Astrocyte (in vitro differentiated cells and primary cell): ENCODE data around the gene BAIAP3.

Source experiments
- CTCF ChIP-seq: IDR thresholded peaks from 2 replicates; pipeline ENCODE4 v1.5.1; 2011; ENCODE audit warnings: low read depth, mild to moderate bottlenecking, inconsistent platforms, low read length, moderate library complexity; ENCODE audit not compliant: insufficient read depth
- EZH2 ChIP-seq: IDR thresholded peaks from 2 replicates; pipeline ENCODE4 v1.6.1; 2012; ENCODE audit warnings: mild to moderate bottlenecking, low read length, inconsistent platforms; ENCODE audit not compliant: insufficient read depth

- TF ChIP-seq CTCF (no peak), EZH2 (no peak)
Observed at GRCh38 chr16:1345651-1346421, 12.4 kb downstream of the BAIAP3 start.
